Sigmoid colon (tissue), 7 donors: ENCODE measurements around the gene TNIK. TPM values are rescaled to one million over a fixed set of nuclear protein-coding genes. Genes with fewer than 3 reads are reported as not detected.

Source experiments
- DNase-seq: peaks from one replicate; pipeline ENCODE4 v3.0.0-alpha.2; 2019
- H3K27ac ChIP-seq, 4 donors: fragments of 200-600 bp; sonication (generic); one replicate each; pipeline ENCODE4 v1.5.1; 2016 to 2019; ENCODE audit warnings: mild to moderate bottlenecking in 1 of 4
- H3K27me3 ChIP-seq, 3 donors: fragments of 200-600 bp; sonication (generic); one replicate each; pipeline ENCODE4 v1.5.1; 2019; ENCODE audit warnings: mild to moderate bottlenecking in 1 of 3
- H3K36me3 ChIP-seq, 4 donors: fragments of 200-600 bp; sonication (generic); one replicate each; pipeline ENCODE4 v1.5.1; 2016 to 2019
- H3K4me1 ChIP-seq, 4 donors: fragments of 200-600 bp; sonication (generic); one replicate each; pipeline ENCODE4 v1.5.1; 2017 to 2019
- H3K4me3 ChIP-seq, 4 donors: fragments of 200-600 bp; sonication (generic); one replicate each; pipeline ENCODE4 v1.5.1; 2017 to 2019; ENCODE audit warnings: mild to moderate bottlenecking in 2 of 4, moderate library complexity in 1 of 4
- H3K9me3 ChIP-seq, 4 donors: fragments of 200-600 bp in 3 of 4; sonication (generic) in 3 of 4; one replicate each; pipeline versions ENCODE4 v1.5.1 to v1.6.1; 2013 to 2019
- EP300 ChIP-seq, 4 donors: sonication (generic); formaldehyde crosslinking; IDR thresholded peaks; one replicate each; pipeline ENCODE4 v1.6.1; 2017; ENCODE audit warnings: antibody characterized with exemption in 4 of 4
- POLR2A ChIP-seq, 2 donors: fragments of 450-650 bp; IDR thresholded peaks; one replicate each; pipeline ENCODE4 v1.6.1; 2016; ENCODE audit warnings: antibody characterized with exemption in 2 of 2, mild to moderate bottlenecking in 2 of 2, moderate library complexity in 2 of 2
- POLR2AphosphoS5 ChIP-seq, 4 donors: sonication (generic); formaldehyde crosslinking; IDR thresholded peaks; one replicate each; pipeline ENCODE4 v1.6.1; 2017; ENCODE audit warnings: antibody characterized with exemption in 4 of 4
- WGBS, 2 donors: extraction: QIAGEN DNeasy Blood & Tissue Kit; methylation state at CpG; one replicate each; pipeline ENCODE4 v1.1.7; 2013; 5-methylcytosine and 5-hydroxymethylcytosine counted together
- intact Hi-C: fragments of 100-400 bp; cut with DNase I; formaldehyde crosslinking; loops from one replicate; pipeline ENCODE4 v1.15.1; 2023
- polyA plus RNA-seq, 3 donors: library from polyadenylated mRNA; stranded (reverse); fragments of 200-250 nt; gene quantifications; one replicate each; pipeline ENCODE4 v1.2.3, GENCODE V29; 2013
- total RNA-seq, 4 donors: library from RNA; depleted of rRNA; stranded (reverse); fragments of >200 nt; gene quantifications; one replicate each; pipeline ENCODE4 v1.1.0, GENCODE V29; 2016
- TF ChIP-seq, protein P1 (sequence below), 4 experiments: fragments of 450-650 bp in 3 of 4; fragments of 200-600 bp in 1 of 4; IDR thresholded peaks; one replicate each; pipeline ENCODE4 v1.5.1; 2016 to 2019; ENCODE audit warnings: antibody characterized with exemption in 4 of 4, mild to moderate bottlenecking in 3 of 4, moderate library complexity in 2 of 4
- donor health status: healthy with polysubstance abuse.
- donor health status: Bipolar disorder and iron deficiency.
- donor health status: healthy.

TNIK gene
- total and polyA plus RNA-seq, 7 donors: 5.4 to 21.3 (median 9.2) TPM

- H3K9me3 ChIP-seq: no peaks in the 10 kb centered on the region
- TF ChIP-seq EP300 (IDR thresholded peaks at IDR 0.05) (no peak), POLR2AphosphoS5 (IDR thresholded peaks at IDR 0.05) (no peak), POLR2A (IDR thresholded peaks at IDR 0.05) (no peak)
- TF ChIP-seq, protein P1, sequence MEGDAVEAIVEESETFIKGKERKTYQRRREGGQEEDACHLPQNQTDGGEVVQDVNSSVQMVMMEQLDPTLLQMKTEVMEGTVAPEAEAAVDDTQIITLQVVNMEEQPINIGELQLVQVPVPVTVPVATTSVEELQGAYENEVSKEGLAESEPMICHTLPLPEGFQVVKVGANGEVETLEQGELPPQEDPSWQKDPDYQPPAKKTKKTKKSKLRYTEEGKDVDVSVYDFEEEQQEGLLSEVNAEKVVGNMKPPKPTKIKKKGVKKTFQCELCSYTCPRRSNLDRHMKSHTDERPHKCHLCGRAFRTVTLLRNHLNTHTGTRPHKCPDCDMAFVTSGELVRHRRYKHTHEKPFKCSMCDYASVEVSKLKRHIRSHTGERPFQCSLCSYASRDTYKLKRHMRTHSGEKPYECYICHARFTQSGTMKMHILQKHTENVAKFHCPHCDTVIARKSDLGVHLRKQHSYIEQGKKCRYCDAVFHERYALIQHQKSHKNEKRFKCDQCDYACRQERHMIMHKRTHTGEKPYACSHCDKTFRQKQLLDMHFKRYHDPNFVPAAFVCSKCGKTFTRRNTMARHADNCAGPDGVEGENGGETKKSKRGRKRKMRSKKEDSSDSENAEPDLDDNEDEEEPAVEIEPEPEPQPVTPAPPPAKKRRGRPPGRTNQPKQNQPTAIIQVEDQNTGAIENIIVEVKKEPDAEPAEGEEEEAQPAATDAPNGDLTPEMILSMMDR (IDR thresholded peaks at IDR 0.05): no peak
- H3K4me1 ChIP-seq: peaks cover 0 to 24% (median 19%) of the 10 kb centered on the region in 4 donors
- H3K27me3 ChIP-seq: no peaks in the 10 kb centered on the region
- H3K36me3 ChIP-seq: no peaks in the 10 kb centered on the region
- intact Hi-C loops: no loop called here
- 90 to 91% methylated on average over 2 of the region's 2 CpGs for WGBS, 2 donors
- no peak overlapping the region for H3K4me3 ChIP-seq
- no peak overlapping the region for H3K27ac ChIP-seq
- no peak for DNase-seq
These were observed 45.1 kb downstream of the TNIK start for GRCh38 chr3:171415070-171415469.

- intact Hi-C loops: no loop called here
- no peaks in the 10 kb centered on the region for H3K27me3 ChIP-seq
- H3K27ac ChIP-seq: no peak overlapping the region
- peaks cover 0 to 17% (median 15%) of the 10 kb centered on the region in 4 donors for H3K4me1 ChIP-seq
- no peak overlapping the region for H3K4me3 ChIP-seq
- no peak for DNase-seq
- TF ChIP-seq, protein P1 (IDR thresholded peaks at IDR 0.05): no peak
- no peak for TF ChIP-seq POLR2AphosphoS5 (IDR thresholded peaks at IDR 0.05)
- TF ChIP-seq POLR2A (IDR thresholded peaks at IDR 0.05): no peak
- TF ChIP-seq EP300 (IDR thresholded peaks at IDR 0.05): no peak
- 84 to 94% methylated on average over 1 of the region's 1 CpG for WGBS, 2 donors
- H3K9me3 ChIP-seq: no peaks in the 10 kb centered on the region
- H3K36me3 ChIP-seq: no peaks in the 10 kb centered on the region
These were observed 47.7 kb downstream of the TNIK start for GRCh38 chr3:171412473-171412872.

GRCh38 chr3:171412054-171412453, 48.2 kb downstream of the TNIK start:
- H3K9me3 ChIP-seq: no peaks in the 10 kb centered on the region
- H3K4me3 ChIP-seq: no peak overlapping the region
- no peaks in the 10 kb centered on the region for H3K27me3 ChIP-seq
- TF ChIP-seq POLR2A (IDR thresholded peaks at IDR 0.05): no peak
- no peak for TF ChIP-seq POLR2AphosphoS5 (IDR thresholded peaks at IDR 0.05)
- TF ChIP-seq, protein P1 (IDR thresholded peaks at IDR 0.05): no peak
- no peak for TF ChIP-seq EP300 (IDR thresholded peaks at IDR 0.05)
- intact Hi-C loops: no loop called here
- no peak for DNase-seq
- H3K27ac ChIP-seq: no peak overlapping the region
- H3K36me3 ChIP-seq: no peaks in the 10 kb centered on the region
- WGBS, 2 donors: 66 to 71% methylated on average over 2 of the region's 2 CpGs
- peaks cover 0 to 13% (median 12%) of the 10 kb centered on the region in 4 donors for H3K4me1 ChIP-seq

DNA sequence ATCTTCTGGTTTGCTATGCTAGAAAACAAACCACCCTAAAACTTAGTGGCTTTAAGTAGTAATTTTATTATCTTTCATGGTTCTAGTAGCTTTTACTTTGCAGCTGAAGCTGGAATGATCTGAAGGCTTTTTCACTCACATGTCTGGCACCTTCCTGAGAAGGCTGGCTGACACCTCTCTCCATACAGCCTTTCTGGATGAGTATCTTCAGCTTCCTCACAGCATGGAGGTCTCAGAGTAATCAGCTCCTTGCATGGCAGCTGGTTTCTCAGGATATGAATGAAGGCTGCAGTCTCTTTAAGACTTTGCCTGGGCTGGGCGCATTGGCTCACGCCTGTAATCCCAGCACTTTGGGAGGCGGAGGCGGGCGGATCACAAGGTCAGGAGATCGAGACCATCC, 50.0 kb downstream of the TNIK start:
- Histone ChIP-seq H3K4me1 (peaks cover 0 to 3% (median 0%) of the 10 kb centered on the region in 4 donors), H3K27me3 (no peaks in the 10 kb centered on the region), H3K27ac (no peak overlapping the region), H3K4me3 (no peak overlapping the region), H3K36me3 (no peaks in the 10 kb centered on the region), H3K9me3 (no peaks in the 10 kb centered on the region)
- TF ChIP-seq POLR2A (IDR thresholded peaks at IDR 0.05) (no peak), EP300 (IDR thresholded peaks at IDR 0.05) (no peak), POLR2AphosphoS5 (IDR thresholded peaks at IDR 0.05) (no peak)
- TF ChIP-seq, protein P1 (IDR thresholded peaks at IDR 0.05): no peak
- WGBS, 2 donors: 96% methylated on average over 6 of the region's 6 CpGs
- intact Hi-C loops: no loop called here
- DNase-seq: no peak

DNA sequence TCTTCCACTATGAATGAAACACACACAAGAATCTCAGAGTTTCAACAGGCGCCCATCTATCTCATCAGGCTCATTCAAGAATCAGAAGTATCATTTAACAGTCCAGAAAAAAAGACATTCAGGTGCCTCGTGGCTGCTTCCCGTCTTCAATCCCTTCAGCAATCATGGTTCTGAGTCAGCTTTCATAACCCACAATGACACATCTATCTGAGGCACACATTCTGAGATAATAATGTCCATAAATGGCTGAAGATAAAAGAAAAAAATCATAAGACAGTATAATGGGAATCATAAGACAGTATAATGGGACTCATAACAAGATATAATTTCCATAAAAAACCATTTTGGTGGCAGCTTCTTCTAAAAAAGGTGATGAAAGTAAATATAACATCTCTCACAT, 52.4 kb downstream of the TNIK start:
- Histone ChIP-seq H3K27ac (no peak overlapping the region), H3K4me3 (no peak overlapping the region), H3K9me3 (no peaks in the 10 kb centered on the region), H3K27me3 (no peaks in the 10 kb centered on the region), H3K36me3 (no peaks in the 10 kb centered on the region), H3K4me1 (peaks cover 0 to 17% (median 10%) of the 10 kb centered on the region in 4 donors)
- TF ChIP-seq POLR2A (IDR thresholded peaks at IDR 0.05): no peak
- TF ChIP-seq, protein P1 (IDR thresholded peaks at IDR 0.05): no peak
- no peak for TF ChIP-seq POLR2AphosphoS5 (IDR thresholded peaks at IDR 0.05)
- TF ChIP-seq EP300 (IDR thresholded peaks at IDR 0.05): no peak
- 75 to 81% methylated on average over 3 of the region's 3 CpGs for WGBS, 2 donors
- intact Hi-C loops: no loop called here
- no peak for DNase-seq
